ENCODE data around the gene CDH4.

CDH4 gene

DNA sequence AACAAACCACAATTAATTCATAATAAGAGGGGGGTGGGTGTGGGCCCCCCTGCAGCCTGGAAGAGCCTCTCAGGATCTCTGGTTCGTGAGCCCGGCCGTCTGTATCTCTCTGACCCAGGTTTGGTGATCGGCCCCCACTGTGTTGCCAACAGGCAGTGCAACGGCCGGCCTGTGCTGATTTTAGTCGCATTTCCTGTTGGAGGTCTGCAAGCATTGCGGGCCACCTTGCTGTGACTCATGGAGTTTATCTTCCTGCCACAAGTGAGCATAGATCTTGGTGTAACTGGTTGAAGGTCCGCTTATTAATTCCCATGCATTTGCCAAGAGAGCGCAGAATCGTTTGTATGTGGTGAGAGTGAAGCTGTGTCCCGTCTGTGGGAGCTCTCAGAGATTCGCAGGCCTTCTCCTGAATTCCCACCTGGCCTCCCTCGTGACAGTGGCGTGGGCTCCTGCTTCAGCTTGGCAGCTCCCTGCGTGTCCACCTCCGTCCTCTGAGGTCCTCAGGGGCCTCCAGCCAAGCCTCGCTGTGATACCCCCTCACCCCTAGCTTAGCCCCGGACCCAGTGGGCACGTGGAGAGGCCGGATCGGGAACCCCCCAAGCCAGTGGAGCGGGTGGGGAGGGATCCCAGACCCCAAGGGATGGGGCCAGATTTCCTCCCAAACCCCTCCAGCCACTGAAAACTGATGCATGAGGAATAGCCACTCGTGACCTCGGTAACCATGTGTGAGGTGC is 269.8 kb downstream of the CDH4 start:
- no peak for FAIRE-seq

DNA sequence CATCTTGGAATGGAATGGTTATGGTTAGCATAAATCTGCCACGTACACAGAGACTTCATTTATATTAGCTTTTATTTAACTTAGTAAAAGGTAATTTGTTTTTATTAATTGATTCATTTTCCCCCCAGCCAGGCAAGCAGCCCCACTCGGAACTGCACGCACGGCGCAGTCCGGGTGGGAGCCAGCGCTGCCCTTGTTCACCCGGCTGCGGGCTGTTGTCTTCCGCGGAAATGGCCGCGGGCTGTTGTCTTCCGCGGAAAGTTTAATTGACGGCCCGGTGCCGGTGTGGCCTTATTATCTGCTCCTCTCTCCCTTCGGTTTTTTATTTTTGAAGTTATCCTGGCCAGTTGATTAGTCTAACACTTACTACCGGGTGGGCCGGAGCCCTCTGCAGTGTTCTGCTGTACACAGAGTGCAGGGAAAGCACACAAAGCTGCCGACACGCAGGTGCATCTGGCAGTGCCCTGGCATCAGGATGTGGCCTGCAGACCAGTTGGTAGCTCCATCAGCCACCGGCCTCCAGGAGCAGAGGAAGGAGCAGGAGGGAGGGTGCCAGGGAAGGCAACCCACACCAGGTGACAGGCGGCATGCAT is 270.5 kb downstream of the CDH4 start:
- FAIRE-seq: no peak

DNA sequence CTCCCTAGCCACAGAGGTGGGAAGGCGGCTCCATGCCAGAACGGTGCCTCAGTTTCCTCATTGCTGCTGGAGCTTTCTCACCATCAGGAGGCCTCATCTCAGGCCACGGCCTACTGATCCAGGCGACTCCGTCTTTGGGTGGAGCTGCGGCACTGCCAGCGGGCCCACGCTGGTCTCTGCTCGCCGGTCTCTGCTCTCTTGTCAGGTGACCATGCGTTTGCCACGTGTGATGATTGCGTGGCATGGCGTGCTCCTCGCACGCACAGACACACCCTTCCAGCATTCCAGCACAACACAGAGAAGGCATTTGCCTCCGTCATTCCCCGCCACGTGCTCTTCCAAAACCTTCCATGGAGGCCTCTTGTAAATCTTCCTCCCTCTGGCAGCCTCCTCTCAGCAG is 271.1 kb downstream of the CDH4 start:
- no peak for FAIRE-seq

DNA sequence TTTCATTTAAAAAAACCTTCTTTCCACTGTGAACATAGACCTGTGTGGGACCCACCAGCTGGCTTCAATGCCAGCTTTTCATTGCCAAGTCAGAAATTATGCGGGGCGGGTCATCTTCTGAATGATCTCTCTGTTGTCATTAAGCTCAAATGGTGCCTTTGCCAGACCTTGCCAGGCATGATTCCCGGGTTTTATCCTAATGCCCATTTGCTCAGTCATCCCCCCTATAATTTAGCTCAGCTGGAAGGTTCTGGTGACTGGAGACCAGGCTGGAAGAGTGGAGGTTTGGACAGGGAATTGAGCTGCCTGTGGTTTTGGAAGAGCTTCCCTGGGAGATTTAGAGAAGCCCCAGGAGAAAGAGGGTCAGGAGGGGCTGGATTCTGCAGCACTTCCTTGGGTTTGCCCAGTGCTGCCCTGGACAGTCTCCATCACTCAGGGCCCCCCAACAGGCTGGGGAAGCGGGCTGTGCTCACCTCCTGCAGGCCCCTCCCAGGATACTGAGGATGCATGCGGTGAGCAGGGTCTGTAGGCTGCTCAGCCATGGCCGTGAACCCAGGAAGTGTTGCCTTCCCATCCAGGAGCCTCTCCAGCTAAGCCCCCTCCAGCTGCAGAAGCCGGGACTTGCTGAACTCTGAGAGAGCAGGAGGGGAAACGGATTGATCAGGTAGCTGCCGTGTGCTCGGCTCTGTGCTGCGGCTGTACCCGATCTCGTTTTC is 273.0 kb downstream of the CDH4 start:
- no peak for FAIRE-seq

DNA sequence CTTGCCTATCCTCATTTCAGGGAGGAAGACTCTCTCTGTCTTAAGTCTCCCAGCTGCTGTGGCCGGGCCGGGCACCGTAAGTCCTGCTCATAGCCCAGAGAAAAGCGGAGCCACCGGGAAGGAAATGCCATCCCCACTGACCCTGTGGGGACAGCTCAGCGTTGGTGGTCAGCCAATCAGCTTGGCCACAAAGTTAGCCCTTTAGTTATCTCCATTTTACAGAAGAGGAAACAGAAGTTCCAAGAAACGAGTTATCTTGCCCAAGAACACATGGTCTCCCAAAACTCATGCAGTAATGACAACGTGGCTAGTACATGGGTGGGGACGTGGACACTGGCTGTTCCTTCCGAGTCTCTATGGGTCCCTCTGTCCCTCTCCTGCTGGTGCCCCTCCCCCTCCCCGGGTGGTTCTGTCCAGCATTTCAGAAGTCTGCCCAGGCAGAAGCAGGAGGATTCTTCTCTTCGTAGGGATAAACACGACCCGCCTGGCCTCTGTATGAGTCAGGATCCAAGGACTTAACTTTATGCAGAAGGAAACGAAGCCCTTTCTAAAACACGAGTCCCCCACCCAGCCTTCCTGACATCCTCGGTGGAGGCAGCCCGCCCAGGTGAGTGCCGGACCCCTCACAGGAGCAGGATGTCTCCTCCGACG is 273.8 kb downstream of the CDH4 start:
- no peak for FAIRE-seq

DNA sequence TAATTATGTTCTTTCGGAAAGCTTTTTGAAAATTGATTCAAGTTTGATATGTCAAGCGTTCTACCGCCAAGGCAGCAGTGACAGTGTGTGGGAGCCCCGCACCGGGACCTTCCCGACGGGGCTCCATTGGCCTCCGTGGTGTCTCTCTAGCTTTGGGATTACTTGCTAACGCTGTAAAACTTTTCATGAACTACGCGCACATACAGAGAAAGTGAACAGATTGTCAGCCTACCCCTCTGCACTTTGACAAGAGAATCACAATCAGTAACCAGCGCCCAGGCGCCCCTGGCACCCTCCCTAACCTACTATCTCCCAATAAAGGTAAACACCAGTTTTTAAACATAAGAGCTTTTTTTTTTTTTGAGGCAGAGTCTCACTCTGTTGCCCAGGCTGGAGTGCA is 274.8 kb downstream of the CDH4 start:
- no peak for FAIRE-seq

DNA sequence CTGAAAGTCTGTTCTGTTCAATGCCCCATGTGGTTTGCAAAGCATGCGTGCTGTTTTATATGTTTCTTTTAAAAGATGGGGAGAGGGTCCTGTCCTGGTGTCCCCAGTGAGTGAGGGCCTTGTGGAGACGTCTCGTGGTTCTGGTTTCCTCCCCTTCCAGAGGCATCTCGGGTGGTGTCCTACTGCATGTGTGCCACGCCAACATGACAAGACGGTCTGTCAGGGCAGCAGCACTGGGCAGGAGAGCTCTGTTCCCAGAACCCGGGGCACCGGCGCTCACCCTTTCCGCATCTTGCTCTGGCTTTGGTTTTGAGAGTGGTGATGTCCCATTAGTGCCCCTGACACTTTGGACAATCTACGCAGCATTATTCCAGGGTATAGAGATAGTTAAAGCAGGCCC is 275.6 kb downstream of the CDH4 start:
- FAIRE-seq: no peak

DNA sequence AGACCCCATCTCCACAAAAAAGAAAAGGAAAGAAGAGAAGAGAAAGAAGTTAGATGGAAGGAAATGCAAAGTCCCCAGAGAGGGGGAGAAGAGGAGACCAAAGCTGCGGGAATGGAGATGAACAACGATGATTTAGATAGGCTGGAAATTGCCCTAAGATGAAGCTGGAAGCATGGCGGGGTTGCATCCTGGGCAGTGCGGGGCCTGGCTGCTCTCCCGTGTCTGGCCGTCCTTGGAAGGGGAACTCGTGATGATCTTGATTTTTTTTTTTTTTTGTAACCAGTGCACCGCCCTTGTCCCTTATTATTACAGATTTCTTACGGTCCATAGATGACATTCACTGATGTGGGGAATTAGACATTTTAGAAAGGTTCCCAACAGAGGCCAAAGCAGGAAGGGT is 276.5 kb downstream of the CDH4 start:
- FAIRE-seq: no peak

DNA sequence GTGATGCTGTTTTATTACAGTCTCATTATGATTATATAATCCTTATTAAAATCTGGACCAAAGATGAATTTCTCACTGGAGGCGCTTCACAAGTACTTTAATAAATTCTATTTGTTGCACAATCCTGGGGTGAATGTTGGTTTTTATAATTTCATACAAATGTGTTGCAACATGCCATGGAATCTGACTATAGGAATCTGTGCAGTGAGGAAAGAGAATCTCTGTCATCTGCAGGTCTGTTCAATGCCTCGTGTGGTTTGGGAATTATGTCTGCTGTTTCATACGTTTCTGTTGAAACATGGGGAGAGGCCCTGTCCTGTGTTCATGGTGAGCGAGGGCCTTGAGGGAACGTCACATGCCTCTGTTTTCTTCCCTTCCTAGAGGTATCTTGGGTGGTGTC is 277.3 kb downstream of the CDH4 start:
- FAIRE-seq: no peak

DNA sequence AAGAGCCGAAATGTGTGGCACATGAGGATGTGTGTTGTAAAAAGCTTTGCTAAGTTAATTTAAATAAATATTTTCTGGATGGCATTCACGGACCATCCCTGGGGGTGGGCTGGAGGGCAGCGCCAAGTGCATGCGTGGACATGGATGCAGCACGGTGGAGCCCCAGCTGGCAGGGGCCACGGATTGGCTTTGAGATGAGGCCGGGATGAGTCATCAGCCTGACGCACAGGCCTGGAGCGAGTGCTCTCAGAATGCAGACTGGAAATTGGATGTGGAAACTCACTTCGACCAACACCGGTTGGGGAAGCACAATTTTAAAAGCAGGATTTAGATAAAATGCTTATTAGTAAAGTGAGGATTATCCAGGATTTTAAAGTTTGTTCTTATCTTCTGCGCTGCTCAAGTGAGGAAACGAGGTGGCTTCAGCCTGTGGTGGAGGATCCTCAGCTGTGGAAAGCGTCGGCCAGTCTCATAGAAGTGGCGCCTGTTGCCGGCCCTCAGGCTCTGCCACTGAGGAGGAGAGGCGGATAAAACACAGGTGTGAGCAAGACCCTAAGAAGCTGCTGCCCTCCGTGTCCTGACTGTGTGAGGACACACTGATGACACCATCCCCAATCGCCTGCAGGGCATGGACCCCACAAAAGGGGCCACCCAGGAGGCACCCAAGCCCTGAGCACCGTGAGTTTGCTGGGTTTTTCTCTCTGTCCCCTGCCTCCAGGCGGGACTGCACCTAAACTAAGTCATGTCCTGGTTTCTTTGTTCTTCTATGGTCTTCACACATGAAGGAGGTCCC is 279.7 kb downstream of the CDH4 start:
- FAIRE-seq: no peak

DNA sequence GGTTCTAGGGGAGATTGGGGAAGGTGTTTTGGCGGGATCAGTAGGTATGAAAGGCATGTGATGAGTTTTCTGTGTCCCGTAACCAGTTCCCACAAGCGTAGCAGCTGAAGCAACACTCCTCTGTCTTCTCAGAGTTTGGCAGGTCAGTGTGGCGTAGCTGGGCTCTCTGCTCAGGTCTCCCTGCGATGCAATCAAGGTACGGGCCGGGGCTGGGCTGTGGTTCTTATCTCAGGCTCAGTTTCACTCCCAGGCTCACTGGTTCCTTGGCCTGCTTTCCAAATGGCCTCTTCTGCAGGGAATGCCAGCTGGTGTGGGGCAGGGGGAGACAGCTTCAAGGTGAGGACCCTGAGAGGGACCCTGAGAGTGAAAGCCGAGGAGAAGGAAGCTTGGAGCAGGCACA is 280.7 kb downstream of the CDH4 start:
- FAIRE-seq: no peak

DNA sequence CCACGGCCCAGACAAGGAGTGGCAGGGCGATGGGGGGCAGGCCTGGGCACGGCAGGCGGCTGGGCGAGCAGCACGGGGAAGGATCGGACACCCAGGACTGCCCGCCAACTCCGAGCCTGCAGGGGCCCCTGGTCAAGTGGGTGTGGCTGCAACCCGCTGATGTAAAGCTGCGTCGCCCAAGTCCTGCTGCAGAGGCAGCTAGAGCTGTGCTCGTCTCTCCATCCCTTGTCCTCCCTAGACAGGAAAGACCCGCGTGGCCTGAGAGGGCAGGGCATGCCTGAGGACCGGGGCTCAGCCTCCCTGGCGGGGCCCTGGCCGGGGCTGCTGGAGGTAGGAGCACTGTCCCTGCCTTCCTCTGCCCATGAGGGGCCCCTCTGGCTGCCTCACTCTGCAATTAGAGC is 281.2 kb downstream of the CDH4 start:
- no peak for FAIRE-seq

DNA sequence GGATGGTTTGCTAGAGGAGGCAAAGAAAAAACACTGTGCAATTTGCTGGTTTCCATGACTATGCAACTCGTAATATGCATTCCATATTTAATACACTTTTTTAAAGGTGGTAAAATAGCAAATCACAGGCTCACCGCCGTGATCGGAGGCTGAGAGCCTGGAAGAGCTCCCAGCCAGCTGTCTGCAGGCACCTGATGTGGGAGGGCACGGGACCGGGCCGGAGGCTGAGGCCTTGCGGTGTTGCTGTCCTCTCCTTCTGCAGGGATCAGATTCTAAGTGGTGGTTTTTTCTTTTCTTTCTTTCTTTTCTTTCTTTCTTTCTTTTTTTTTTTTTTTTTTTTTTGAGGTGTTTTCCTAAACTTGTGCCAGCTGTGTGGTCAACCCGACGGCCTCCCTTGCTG is 282.3 kb downstream of the CDH4 start:
- no peak for FAIRE-seq

DNA sequence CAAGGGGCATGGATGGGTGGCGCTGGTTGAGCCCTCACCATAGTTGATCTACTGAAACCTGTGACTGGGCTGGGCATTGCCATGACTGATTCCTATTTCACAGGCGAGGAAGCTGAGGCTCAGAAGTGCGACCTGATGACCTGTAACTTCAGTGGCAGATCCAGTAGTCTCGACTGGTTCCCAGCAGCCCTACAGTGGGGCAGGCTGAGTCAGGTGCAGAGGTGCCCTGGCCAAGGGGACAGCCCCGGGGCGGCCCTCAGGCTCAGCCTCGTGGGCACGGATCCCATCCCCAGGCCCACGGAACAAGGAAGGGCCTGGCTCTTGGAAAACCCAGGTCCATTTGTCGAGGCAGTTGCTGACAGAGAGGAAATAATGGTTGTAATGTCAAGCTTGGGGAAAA is 283.0 kb downstream of the CDH4 start:
- FAIRE-seq: no peak

DNA sequence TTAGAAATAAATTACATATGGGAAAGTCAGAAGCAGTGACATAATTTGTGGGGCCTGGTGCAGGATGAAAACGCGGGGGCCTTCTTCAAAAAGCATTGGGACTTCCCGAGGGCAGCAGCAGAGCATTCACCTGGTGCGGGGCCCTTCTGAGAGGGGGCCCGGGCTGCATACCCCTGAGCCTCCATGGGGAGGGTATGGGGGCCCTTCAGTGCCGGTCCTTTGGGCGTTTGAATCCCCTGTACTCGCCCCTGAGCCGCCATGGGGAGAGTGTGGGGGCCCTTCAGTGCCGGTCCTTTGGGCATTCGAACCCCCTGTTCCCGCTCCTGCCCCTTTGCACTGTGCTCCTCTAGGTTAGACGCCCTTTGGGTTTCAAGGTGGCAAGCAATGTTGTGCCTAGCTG is 283.5 kb downstream of the CDH4 start:
- no peak for FAIRE-seq

DNA sequence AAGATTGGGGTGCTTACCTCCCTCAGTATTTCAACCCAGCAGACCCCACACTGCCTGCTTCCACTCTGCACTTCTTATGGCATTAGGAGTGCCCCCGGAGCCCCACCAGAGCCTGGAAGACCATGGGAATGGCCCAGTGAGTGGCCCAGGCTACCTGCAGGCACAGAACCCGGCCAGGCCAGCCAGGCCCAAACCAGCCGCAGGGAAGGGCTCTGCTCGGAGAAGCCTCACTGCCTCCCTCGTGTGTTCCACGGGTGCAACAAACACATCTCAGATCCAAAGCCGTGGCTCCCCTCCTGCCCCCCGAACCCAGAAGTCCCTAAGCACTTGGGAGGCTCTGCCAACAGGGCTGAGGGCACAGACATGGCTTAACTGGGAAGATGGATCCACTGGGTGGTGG is 283.9 kb downstream of the CDH4 start:
- FAIRE-seq: no peak

DNA sequence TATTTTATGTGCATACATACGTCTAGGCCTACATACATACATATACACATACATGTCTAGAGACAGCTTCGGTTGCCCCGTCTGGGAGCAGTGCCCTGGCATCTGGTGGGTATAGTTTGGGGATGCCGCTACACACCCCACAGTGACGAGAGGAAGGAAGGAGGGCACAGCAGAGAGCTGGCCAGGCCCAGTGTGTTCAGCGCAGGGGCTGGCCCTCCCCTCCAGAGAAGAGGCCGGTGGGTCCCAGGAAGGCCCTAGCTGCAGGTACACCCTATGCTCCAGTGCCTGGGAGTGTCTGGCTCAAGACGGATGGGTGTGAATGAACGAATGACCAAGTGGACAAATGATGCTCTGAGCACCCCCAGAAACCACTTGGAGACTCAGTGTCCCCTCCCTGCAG is 284.6 kb downstream of the CDH4 start:
- no peak for FAIRE-seq

DNA sequence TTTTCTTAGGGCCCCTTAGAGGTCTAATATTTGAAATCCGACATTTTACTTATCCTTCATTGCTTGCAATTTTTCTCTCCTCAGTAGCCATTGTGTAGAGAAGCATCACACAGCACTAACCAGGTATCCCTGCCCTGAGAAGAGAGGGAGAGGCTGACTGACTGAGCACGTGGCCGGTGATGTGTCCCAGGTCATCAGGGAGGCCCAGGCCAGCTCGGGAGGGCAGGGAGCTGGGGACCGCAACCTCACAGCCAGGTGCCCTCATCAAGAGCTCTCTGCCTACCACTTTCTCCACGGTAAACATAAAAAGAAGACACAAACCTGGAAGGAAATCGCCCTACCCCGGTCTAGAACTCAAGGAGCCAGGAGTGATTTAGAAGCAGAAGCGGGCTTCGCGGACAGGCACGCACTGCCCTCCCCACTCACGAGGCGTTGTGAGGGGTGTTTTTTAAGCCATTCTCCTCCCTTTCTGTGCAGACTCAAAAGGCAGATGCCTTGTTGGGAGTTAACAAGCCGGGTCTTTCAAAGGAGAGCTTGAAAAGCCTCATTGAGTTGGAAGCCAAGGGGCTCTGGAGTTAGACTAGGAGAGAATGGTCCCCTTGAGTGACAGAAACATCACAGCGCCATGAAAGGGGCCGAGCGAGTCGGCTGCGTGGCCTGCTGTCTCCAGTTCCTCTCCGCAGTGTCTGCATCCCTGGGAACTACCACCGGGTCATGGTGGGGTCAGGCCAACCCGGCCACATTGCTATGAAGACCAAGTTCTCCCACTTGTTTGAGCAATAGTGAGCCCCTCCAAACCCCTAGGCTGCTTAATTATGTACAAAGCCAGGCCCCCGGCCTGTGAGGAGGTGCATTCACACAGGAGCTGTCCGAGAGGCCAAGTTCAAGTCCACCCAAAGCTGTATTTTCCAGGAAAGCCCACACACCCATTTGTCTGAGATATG is 285.4 kb downstream of the CDH4 start:
- no peak for FAIRE-seq

DNA sequence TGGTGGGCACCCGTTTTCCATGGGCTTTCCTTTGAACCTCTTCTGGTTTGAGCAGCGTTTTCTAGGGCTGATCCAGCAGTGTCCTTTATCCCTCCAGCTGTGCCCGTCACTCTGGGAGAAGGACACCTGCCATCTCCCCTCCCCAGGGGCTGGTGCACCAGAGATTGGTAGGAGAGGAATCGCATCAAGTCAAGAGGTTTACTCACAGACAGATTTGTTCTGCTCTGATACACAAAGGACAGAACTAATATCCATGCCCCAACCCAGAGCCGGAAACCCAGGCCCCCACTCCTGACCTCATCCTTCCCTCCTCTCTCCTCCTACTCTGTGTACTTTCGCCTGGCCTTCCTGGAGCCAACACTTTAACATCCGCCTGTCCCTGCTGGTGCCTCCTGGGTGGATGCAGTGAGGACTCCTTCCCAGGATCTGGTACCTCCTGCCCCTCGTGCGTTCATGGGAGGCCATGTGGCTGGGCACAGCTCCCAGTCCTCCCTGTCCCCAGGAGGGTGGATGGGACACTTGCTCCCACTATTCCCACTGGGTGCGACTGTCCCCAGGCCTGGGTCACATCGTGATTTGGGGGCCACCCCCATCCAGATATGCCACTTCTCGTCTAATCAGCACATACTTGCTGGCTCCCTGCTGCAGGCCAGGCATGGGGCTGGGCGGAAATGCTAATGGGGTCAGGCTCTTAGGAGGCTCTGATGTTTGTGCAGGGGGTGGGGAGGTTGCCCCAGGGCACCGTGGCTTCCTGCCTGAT is 286.3 kb downstream of the CDH4 start:
- no peak for FAIRE-seq

DNA sequence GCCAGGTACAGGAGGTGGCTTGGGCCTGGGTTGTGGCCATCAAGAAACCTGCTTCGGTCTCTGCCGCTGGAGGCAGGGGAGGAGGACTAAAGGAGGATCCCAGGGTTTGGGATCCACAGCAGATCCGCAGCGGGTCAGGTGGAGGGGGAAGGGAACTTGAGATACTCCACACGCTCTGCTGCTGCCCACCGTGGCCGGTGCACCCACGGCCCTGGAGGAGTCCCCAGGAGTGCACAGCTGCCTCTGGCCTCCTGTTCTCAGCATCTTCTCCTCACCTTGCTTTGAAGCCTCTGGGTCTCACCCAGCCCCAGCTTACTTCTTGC is 286.8 kb downstream of the CDH4 start:
- FAIRE-seq: no peak

DNA sequence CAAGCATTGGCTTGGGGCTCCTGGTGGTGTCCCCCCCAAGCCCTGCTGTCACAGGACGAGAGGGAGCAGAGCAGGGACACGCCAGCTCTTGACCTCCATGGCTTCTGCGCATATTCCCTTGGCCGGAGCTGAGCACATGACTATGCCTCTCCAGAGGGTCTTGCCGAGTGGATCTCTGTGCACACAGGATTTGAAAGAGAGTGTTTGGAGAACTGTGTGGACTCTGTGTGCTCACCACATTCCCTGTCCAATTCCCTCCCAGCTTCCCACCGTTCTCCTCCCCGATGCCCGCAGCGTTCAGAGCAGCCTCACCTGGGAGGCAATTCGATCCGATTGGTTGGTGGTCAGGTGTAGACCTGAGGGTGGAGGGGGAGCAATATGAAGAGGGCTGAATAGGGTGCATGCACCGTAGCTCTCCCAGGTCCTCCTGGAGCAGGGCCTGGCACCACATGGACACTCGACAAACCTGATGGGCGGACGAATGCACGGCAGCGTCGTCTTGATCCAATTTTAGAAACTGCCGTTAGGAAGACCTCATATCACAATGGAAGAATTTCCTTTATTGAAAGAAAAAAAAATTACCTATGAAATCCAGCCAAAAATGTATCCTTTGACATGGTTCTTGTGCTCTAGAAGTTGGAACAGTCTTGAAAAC is 287.8 kb downstream of the CDH4 start:
- FAIRE-seq: no peak
